Left colon (tissue), 2 donors: ENCODE measurements around the gene SOD1. TPM values are rescaled to one million over a fixed set of nuclear protein-coding genes. Genes with fewer than 3 reads are reported as not detected.

Experiments used
- ATAC-seq: fragments of 200-7000 bp; cut with Tn5 transposase; one replicate; pipeline ENCODE4 v1.9.1; 2020; ENCODE audit warnings: mild to moderate bottlenecking, moderate library complexity
- DNase-seq, 2 donors: peaks; one replicate each; pipeline ENCODE4 v3.0.0-alpha.2; 2020
- intact Hi-C, 2 donors: fragments of 100-400 bp; cut with DNase I in 1 of 2; cut with micrococcal nuclease in 1 of 2; formaldehyde crosslinking; loops; one replicate each; pipeline versions ENCODE4 v1.11.2 to v1.14.0; 2022; cut with DNase I, micrococcal nuclease
- total RNA-seq, 2 donors: library from RNA; stranded (reverse); fragmentation: NEBNext Ultra II Directional; extraction: Animal tissue kit (Norgen Biotek cat#: 25700); gene quantifications; one replicate each; pipeline ENCODE4 v1.2.1, GENCODE V29; 2021
- donor health status: DM: no; HTN: no; CAD: no.
- donor health status: DM: yes; HTN: yes; CAD: no.

Gene SOD1
- total RNA-seq, 2 donors from 2014 or later = 274 to 339 TPM

DNA sequence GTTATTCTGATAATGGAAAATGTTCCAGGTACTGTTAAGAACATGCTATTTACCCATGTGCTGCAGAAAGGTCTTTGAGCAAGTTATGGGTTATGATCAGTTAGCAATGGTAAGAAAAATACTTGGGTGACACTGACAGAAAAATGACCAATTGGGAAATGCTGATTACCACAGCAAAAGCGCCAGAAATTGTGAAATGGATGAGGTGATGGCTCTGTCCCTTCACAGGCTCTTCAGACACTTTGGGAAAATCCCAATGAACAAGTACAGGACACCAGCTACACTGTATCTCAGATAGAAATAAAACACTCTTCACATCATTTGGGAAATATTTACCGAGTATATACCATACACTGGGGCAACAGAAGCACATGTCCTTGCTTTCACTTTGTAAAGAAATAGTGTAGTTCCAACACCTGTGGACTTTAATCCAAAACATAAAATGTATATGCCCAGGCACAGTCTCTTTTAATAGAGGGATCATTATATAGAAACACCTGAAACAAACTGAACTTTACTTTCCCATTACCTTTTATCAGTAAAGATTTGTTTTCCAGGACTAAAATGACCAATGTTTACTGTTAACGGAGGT is 13.9 kb downstream of the SOD1 start:
- ATAC-seq (peak; percentile 66), DNase-seq (no peak)
- intact Hi-C loops = no loop called here

DNA sequence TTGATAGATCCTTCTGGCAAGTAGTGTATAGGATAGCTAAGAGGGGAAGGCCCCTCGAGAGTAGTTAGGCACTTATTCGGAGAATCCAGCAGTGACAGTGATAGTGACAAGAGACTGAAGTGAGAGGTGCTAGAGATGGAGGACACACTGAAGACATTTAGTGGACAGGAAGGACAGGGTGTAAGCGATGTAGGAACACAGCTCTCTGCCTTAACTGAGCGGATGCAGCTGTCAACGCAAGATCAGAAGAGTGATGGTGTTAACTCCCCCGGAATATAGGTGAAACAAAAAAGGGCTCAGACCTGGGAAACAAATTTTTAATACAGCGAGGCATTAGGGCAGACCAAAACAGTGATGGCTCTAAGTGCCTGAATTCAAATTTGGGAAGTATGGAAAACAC is 15.8 kb downstream of the SOD1 start:
- DNase-seq = no peak

DNA sequence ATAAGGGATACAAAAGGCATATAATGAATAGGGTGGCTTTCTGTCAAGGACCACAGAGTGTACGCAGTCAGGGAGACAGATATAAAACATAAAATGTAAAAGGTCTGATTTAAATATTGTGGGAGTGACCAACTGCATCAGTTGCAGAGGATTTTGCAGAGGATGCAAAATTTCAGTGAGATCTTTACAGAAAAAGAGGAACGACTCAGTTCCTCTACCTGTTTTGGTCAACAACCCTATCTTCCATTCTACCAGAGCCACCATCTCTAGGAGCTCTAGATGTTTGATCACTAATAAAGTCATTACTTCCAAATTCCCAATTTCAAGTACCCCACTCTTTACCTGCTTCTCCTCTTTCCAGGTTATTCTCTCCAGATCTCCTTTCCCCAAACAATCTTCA is 16.5 kb downstream of the SOD1 start:
- DNase-seq = no peak
- no peak for ATAC-seq
- intact Hi-C loops = no loop called here

More for the DNA sequence above, 15.8 kb downstream of the SOD1 start:
- ATAC-seq = peak; percentile 13
- intact Hi-C loops = no loop called here

DNA sequence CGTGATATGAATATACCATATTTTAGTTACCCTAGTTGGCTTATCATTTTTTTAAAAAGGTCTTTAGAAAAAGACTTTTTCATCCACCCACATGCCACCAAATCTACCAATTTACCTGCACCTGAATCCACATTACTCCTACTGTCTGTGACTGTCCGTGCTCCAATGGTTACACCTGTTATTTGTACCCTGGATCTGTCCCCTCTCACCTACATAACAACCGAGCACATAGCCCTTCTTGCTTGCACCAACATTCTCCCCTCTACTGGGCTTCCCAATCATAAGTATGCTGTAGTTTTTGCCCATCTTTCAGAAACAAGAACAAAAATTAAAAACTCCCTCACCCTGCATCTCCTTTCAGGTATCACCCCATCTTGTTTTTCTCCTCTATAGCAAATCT is 17.6 kb downstream of the SOD1 start:
- intact Hi-C loops = no loop called here
- no peak for ATAC-seq

DNA sequence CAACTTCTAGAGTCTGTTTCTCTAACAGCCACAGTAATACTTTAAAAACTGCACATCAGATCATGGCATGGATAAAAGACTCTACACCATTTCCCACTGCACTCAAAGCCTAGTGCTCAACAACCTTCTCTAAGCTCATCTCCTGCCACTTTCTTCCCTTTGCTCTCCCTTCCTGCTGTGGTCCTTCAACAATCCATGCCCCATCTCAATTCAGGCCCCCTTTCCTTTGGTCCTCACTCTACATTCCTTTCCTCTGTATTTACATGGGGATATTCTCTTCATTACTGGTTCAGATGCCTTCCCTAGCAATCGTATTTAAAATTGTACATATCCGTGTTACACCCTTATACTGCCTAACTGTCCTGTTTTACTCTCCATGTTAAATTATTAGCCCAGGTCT is 19.0 kb downstream of the SOD1 start:
- DNase-seq (no peak), ATAC-seq (no peak)
- intact Hi-C loops = no loop called here

More for the DNA sequence above, 17.6 kb downstream of the SOD1 start:
- no peak for DNase-seq

DNA sequence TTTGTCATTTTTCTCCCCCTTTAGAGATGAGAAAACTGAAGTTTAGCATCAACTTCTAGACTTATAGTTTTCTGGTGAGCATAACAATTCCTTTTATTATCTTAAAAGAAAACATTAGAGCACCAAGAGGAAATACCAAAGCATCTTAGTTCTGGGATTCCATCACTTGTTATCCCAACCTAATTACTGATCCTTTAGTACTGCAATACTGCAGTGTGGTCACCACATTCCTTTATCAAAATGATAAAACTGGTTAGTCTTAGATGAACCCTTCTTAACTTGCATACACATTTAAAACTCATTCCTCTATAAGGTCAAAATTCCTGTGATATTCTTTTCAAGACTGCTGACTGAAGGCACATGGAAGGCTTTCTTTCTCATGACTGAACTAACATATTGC is 23.1 kb downstream of the SOD1 start:
- ATAC-seq (no peak), DNase-seq (no peak)
- intact Hi-C loops = no loop called here

DNA sequence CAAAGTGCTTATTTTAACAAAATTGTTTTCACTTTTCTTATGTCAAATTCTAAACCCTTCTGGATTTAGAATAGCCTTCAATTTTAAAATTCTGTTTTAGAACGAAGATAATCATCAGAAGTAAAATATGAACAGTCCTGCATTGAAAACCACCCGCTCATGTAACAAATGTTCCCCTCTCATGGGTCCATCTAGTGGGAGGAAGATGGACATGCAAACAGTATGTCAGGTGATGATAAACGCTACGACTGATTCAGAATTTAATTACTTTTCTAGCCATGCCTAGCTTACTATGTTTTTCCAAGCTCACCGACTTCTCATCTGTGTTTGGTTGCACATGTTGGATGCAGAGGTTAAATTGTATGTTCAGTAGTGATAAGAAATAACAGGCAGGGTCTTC is 23.5 kb downstream of the SOD1 start:
- DNase-seq (no peak), ATAC-seq (no peak)
- intact Hi-C loops = no loop called here

DNA sequence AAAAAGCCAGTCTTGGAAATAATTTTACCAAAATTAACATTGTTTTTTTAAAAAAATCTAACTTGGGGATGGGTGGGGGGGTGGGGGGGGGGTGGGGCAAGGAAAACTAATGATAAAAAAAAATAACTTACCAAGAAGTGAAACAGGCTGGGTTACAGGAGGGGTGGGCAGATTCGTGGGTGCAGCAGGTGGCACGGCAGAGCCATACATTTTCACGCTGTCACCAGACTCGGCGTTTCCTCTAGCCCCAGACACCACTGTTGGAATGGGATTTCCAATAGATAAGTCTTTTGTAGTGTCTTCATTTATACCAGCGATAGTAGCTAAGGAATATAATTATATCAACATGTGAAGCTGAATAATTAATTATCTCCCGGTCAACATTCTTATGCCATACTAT is 25.4 kb downstream of the SOD1 start:
- ATAC-seq (no peak), DNase-seq (no peak)
- intact Hi-C loops = no loop called here

DNA sequence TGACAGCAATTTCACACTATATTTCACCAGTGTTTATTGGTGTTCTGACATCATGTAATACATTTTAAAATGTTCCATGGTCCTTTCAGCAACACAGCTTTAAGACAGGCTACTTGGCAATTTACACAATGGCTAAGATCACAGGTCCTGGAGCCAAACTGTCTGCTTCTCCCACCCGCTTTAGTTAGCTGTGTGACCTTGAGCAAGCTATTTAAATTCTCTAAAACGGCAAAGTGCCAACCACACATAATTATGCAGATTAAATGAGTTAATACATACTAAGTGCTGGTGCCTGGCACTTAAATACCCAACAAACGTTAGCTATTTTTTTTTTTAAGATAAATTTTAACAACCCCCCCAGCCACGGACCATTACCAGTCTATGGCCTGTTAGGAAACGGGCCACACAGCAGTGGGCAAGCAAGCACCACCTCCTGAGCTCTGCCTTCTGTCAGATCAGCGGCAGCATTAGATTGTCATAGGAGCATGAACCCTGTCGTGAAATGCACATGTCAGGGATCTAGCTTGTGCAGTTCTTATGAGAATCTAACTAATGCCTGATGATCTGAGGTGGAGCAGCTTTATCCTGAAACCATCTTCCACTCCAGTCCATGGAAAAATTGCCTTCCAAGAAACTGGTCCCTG is 26.9 kb downstream of the SOD1 start:
- DNase-seq = no peak
- ATAC-seq = peak; percentile 87
- intact Hi-C loops = no loop called here

DNA sequence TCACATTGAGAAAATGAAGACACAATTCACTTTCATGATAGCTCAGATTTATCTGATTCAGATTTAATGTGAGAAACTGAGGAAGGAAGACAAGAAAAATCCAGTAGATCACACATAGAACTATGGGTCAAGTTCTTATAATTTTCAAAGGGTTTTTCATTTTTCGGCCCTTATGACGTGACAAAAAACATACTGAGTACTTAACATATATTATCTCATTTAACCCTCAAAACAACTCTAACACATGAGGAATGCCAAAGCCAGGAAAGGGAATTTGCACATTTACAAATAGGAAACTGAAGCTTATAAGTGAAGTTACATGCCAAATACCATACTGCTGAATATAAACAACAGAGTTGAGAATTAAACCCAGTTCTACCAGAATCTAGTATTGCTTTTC is 27.6 kb downstream of the SOD1 start:
- ATAC-seq = no peak
- intact Hi-C loops = no loop called here

DNA sequence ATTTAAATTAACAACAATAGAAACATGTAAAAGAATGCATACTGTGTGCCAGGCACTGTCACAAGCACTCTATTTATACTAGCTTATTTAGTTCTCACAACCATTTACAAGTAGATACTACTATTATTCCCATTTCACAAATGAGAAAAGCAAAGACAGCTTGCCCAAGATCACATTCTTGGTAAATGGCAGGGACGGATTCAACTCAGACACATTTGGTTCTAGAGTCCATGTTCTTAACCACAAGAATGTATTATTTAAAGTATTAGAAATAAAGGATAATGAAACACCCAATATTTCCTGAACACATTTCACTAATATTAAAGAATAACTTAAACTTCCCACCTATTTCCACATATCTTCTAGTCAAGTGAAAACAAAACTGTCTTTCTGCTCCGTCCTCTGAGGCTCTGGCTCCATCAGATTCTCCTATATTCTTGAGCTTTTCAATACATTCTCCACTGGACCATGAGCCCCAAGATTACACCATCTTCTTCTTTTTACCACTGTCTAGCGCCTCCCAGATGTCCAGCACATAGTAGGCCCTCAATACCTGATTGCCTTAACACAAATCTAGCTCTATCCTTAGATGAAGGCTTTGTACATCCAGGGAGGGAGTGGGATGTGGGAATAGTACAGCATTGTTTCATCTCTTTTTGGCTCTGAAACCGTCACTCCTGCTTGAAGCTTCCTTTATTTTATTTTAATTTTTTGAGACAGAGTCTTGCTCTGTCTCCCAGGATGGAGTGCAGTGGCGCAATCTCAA is 29.3 kb downstream of the SOD1 start:
- ATAC-seq (no peak), DNase-seq (no peak)
- intact Hi-C loops = no loop called here

More for the DNA sequence above, 27.6 kb downstream of the SOD1 start:
- DNase-seq = no peak

DNA sequence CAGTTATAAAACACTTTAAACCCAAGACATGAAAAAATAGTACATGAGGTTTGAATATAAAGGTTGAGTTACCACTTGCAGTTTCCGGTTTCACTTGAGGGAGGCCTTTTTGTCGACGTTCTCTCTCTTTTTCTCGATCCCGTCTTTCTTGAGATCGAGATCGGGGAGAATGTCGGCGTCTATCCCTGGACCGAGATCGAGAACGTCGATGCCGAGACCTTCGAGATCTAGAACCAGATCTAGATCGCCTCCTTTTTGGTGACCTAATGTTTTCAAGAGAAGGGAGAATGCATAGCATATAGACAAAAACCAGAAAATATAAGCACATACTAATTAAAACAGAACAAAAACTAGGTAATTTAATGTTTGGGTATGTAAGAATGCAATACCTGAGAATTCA is 33.7 kb downstream of the SOD1 start:
- intact Hi-C loops = no loop called here
- ATAC-seq = no peak
- DNase-seq = no peak

DNA sequence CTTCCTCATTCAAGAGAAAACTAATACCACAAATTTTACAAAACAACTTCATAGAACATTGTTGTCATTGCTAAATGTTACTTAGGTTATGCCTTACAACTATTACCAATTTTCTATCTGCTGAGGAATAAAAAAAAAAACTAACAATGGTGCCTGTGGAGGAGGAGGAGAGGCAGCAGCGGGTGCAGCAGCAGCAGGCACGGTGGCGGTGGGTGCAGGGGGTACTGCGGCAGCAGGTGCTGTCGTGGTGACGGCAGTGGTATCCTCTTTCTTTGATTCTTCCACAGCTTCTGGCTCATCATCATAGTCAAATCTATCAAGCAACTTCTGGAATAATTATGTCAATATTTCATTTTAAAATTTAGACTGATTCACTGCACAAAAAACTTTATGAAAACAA is 36.9 kb downstream of the SOD1 start:
- intact Hi-C loops = no loop called here

DNA sequence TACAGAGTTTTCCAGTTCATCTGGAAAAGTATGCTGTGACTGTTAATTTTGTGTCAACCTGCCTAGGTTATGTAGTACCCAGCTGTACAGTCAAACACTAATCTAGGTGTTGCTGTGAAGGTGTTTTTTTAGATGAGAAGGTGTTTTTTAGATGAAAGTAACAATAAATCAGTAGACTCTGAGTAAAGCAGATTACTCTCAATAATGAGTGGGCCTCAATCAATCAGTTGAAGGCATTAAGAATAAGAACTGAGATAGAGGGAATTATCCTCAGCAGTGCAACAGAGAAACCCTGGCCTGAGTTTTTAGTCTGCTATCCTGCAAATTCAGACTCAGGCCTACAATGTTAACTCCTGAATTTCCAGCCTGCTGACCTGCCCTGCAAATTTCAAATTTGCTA is 39.0 kb downstream of the SOD1 start:
- DNase-seq (no peak), ATAC-seq (no peak)
- intact Hi-C loops = no loop called here

More for the DNA sequence above, 36.9 kb downstream of the SOD1 start:
- ATAC-seq (no peak), DNase-seq (no peak)

DNA sequence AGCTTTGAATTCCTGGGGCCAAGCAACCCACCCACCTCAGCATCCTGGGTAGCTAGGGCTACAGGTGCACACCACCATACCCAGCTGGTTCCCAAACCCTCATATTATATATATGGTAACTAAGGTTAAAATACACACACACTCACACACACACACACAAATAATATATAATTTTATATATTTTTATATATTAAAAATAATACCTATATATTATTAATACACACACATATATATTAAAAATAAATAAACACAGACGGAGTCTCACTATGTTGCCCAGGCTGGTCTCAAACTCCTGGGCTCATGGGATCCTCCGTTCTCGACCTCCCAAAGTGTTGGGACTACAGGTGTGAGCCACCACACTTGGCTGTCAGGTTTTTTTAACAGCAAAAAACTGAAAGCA is 40.5 kb downstream of the SOD1 start:
- intact Hi-C loops = no loop called here
- no peak for DNase-seq
- no peak for ATAC-seq

DNA sequence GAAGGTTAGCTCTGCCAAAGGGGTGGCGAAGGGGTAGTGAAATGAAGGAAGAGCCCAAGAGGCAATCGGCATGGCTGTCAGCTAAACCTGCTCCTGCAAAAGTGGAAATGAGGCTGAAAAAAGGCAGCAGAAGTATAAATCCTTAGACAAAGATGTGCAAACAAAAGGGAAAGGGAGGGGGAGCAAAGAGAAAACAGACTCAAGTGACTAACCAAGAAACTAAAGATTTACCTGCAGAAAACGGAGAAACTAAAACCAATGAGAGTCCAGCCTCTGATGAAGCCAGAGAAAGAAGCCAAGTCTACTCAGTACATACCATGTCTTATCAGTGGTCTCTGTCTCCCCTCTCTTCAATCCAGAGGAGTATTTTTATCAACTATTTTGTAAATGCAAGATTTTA is 47.1 kb downstream of the SOD1 start:
- DNase-seq (no peak), ATAC-seq (no peak)
- intact Hi-C loops = no loop called here

DNA sequence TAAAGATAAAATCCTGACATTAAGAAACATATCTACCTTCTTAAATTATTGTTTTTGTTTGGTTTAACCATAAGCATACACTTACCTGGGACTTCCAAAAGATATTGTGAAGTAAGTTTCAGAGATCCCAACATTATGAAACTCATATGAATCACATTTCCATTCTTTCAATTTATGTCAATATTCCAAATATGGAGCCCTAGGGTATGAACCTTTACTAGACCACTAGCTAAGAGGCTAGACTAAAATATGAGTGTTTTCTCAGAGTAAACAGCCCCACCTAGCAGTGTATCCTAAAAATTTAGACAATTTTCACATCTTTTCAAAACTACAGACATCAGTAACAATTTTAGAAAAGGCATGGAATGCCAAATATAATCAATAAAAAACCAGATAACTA is 48.0 kb downstream of the SOD1 start:
- intact Hi-C loops = no loop called here
- no peak for ATAC-seq
- no peak for DNase-seq

DNA sequence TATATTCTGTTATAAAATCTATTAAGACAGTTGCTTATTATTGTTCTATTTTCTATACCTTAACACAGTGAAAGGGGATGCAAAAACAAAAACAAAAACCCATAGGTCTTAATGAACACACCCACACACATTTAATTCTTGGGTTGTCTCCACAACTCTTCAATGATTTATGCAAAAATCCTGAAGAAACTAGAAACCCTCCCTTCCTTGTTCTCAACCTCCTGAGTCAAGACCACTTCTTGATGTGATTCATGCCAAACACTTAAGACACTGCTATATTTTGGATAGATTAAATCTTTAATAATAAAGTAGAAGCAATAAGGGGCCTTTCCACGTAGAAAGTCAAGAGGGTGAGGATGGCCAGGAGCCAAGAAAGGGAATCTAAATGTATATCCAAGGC is 49.0 kb downstream of the SOD1 start:
- no peak for ATAC-seq
- intact Hi-C loops = no loop called here

DNA sequence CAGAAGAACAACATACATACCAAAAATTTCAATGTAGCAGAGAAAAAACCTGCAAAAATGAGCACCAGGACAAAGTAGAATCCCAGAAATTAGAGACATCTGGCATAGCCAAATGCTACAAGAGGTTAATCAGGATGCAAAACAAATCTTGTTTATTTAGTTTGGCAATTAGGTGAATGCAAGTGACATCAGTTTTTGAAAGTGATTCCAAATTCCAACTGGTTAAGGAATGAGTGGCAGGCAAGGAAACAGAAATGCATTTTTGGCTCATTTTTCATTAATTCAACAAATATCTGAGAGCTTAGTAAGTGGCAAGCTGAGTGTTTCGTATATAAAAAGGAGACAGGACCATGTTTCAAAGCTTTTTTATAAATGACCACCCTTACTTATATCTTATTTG is 51.1 kb downstream of the SOD1 start:
- ATAC-seq = no peak
- intact Hi-C loops = no loop called here
- no peak for DNase-seq

More for the DNA sequence above, 49.0 kb downstream of the SOD1 start:
- DNase-seq = no peak

DNA sequence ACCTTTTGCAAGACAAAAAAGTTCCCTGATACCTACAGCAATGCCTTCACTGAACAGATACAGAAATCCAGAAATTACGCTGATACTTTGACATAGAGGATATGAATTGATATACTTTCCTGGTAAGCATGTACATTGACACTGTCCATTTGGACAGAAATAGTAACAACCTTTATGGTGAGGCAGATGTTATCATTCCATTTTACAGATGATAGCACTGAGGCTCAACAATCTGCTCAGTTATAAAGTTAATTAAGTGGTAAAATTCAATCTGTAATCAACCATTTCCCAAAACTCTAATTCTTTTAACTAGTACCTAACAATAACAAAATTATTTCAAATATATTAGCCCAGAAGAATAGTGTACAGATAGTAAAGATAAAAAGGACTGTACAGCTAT is 51.8 kb downstream of the SOD1 start:
- intact Hi-C loops = no loop called here
- ATAC-seq (no peak), DNase-seq (no peak)
